Measurements from ENCODE around the gene LRRC70.
A peak's percentile ranks its signal among the peaks of the same experiment; 100 is the strongest.
"Not testable (repeated sequence)": the region's sequence is repeated elsewhere in the genome, so short reads cannot be mapped to it uniquely, and the experiment has no call there.

Gene LRRC70

DNA sequence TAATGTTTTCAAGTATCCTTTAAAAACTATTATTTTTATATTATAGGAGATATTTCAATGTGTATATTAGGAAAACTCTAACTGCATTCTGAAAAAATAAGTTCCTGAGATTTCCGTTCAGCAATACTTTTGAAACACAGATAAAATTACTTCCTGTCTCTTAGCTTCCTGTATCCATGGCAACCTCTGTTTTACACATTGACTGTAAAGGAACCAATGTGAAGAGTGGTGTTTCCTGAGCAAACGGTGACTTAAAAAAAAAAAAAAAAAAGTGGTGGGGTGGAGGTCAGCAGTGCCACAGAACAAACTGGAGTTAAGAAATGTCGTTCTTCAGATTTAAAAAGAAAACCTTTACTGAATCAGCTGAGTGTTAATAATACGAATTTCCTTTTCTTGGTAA, at the start of gene LRRC70:
Gene LRRC70 (plus strand): TSS at position 280 of the 400 bp plus-strand sequence. CDS start 620 bp downstream, outside the sequence.
- DNase-seq: peak in 5 of 6 experiments; percentile 0 to 86 (median 82)

- DNase-seq: no peak
Measured at GRCh38 chr5:62533597-62533996, 45.0 kb upstream of the LRRC70 start.

- no peak for DNase-seq
Measured at GRCh38 chr5:62534461-62535236, 44.0 kb upstream of the LRRC70 start.

- no peak for DNase-seq
Measured at GRCh38 chr5:62536232-62536631, 42.4 kb upstream of the LRRC70 start.

DNA sequence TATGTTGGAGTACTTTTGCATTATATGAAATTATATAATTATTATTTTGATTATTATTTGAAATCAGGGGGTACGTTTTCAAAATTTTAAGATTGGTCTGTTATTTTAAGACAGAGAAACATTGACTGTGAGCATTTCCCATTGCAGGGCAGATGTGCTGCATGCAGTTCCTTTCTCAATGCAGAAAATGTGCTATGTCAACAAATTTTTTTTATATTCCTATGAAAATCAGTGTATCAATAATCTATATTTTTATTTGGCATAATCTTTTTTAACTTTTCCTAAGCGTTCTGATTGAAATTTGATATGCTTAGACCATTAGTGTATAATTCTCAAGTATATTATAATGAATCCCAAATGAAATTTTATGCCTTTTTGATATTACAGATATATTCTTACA, 41.8 kb upstream of the LRRC70 start:
- DNase-seq: no peak

- DNase-seq: no peak
Measured at GRCh38 chr5:62538017-62538942, 40.3 kb upstream of the LRRC70 start.

GRCh38 chr5:62542720-62543119, 35.9 kb upstream of the LRRC70 start:
- DNase-seq: no peak

GRCh38 chr5:62547945-62548630, 30.5 kb upstream of the LRRC70 start:
- DNase-seq: no peak

DNA sequence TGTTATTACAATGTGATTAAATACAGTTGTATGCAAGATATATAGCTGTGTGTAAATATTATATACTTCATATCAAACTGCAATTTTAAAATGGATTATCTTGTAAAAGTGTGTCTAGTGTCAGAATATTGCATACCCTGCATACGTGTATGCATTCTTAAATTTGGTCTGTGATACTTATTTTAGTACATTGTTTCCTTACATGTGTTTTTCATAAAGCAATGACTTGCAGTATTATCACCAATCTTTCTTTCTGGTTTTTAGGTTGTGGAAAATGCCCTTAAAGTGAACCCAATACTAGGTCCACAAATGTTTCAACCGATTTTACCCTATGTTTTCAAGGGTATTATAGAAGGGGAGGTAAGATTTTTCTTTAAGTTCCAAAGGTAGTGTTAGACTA, 28.5 kb upstream of the LRRC70 start:
- DNase-seq: no peak

DNA sequence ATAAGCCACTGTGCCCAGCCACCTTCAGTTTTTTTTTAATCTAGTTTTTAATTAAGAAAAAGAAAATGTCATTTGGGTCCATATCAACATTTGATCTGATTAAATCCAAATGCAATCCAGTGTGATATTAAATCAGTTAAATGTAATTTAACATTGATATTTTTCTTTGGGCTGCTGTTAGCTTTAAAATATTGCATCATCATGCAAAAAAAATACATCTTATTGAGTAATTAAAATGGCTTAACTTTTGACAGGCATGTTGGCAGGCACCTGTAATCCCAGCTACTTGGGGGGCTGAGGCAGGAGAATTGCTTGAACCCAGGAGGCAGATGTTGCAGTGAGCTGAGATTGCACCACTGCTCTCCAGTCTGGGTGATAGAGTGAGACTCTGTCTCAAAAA, 22.7 kb upstream of the LRRC70 start:
- DNase-seq: no peak

DNA sequence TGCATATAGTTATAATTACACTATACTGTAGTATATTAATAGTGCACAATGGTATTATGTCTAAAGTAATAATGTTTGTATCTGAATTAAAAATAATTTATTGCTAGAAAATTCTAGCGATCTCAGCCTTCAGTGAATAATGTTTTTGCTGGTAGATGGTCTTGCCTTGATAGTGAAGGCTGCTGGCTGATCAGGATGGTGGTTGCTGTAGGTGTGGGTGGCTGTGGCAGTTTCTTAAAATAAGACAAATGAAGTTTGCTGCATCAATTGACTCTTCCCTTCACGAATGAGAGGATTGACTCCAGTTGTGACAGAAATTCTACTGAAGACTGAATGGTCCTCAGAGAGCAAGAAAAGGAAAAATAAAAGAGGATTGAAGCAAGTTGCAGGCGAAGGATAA, 19.7 kb upstream of the LRRC70 start:
- no peak for DNase-seq

GRCh38 chr5:62560786-62561185, 17.8 kb upstream of the LRRC70 start:
- DNase-seq: no peak

DNA sequence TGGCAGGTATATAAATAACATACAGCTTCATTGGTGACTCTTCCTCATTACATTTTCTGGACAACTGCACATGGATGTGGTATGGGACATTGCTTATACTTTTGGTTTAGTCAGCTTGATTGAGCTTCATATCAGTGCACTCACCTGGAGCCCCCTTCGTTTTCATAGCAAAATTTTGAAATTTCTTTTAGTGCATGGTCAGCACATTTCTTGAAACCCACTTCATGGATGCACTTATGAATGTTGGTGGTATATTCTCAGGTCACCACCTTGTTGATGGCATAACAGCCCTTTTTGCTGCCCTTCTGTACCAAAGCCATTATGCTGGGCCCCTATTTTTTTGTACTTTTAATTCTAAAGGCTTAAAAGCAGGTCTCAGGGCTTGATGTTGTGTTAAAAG, 16.7 kb upstream of the LRRC70 start:
- DNase-seq: no peak

DNA sequence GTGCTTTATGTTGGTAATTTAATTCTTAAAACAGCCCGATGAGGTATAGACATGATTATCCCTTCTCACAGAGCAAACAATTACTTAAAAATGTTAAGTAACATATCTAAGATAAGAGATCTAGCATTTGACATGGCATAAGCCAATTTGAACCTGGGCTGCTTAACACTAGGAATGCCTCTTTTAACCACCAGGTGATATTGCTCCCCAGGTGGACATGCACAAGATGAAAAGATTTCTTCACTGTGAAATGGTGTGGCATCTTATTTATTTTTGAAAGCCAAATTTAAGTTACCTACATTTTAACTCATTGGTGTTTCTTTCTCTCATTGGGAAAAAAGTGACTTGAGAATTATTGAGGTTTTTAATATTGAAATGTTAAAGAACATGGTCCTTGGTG, 15.8 kb upstream of the LRRC70 start:
- no peak for DNase-seq

DNA sequence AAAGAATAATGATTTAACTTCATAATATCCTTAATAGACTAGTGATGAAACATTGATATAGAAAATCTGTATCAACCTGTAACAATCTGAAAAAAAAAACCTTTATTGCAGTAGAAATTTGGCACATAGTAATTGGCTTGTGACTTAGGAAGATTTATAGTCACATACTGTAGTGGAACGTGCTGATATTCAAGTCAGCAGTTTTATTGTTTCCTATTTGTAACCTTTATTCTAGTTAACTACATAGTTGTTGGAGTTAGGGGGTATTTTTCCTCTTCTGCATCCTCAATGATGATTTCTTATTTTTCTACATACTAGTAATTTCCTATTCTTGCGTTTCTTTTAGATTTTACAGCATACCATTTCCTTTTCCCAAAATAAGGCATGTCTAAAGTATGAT, 14.5 kb upstream of the LRRC70 start:
- no peak for DNase-seq

- not testable (repeated sequence) for DNase-seq
Measured at GRCh38 chr5:62565740-62566139, 12.9 kb upstream of the LRRC70 start.

DNA sequence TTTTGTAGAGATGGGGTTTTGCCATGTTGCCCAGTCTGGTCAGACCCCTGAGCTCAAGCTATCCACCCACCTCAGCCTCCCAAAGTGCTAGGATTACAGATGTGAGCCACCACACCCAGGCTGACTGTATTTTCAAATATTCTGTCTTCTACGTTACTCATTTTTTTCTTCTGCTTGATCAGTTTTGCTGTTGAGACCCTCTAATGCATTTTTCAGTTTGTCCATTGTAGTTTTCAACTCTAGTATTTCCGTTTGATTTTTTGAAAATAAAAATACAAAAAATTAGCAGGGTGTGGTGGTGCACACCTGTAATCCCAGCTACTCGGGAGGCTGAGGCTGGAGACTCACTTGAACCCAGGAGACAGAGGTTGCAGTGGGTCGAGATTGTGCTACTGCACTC, 10.5 kb upstream of the LRRC70 start:
- DNase-seq: no peak

DNA sequence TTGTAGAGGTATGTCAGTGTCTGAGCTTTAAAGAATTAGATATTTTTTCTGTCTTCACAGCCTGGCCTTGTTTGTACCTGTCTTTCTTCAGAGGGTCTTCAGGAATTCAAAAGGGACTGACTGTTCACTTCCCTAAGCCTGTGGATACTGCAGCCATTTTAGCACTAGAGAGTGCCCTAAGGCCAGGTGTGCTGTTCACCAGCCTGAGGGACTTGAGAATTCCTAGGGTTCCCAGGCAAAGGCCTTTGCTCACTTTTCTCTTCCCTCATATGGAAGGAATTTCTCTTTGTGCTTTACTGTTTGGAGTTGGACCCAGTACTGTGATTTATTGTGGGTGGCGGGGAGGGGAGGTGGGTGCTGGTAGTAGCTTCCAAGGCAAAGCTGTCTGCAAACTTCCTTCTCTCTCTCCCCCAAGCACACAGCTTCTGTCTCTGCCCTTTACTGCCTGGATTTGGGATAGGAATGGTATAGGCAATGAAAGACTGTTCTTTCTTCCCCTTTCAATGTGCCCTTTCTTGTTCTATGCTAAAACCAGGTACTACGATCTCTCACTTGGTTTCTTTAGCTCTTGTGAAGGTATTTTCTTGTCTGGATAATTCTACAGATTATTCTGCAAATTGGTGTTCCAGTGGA, 9.7 kb upstream of the LRRC70 start:
- no peak for DNase-seq

- no peak for DNase-seq
Measured at GRCh38 chr5:62569470-62569869, 9.1 kb upstream of the LRRC70 start.

GRCh38 chr5:62572918-62573514, 5.6 kb upstream of the LRRC70 start:
- no peak for DNase-seq

- DNase-seq: no peak
Measured at GRCh38 chr5:62574599-62574998, 4.0 kb upstream of the LRRC70 start.

DNA sequence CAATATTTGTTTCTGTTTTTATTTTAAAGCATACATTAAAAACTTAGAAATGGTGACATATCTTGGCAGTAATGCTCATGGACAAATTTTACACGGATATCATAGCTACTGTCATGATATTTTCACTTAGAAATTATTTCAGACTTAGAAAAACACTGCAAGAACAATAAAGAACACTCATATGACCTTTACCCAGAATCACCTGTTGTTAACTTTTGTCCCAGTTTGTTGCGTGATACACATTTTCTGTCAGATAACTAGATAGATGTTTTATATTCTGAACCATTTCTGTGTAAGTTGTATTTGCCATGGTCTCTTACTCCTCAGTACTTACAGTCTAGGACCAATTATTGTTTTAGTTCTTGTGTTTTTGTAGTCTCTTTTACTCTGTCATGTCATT, 3.6 kb upstream of the LRRC70 start:
- DNase-seq: no peak

DNA sequence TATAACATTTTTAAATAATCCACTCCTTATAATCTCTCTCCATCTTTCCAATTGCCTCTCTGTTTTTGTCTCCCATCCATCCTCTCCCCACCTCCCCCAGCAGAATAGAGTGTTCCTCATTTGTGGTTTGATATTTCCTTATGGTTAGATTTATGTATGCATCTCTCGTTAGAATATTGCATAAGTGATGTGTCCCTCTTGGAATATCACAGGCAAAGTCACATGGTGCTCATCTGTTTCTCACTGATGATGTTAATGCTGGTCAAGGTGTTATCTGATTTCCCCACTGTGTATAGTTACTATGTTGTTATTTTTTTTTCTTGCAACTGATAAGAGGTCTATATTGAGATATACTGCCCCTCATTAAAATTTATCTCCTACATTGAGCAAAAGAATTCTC, 3.1 kb upstream of the LRRC70 start:
- DNase-seq: no peak
